Loucy (cell line): Measurements from ENCODE around the gene ICAM1.

Source experiments
- EZH2phosphoT487 ChIP-seq: fragments of 200-600 bp; IDR thresholded peaks from 2 replicates; pipeline ENCODE4 v1.6.1; 2018; ENCODE audit warnings: antibody characterized with exemption, mild to moderate bottlenecking, moderate library complexity, borderline replicate concordance
- TF ChIP-seq, protein P1 (sequence below): fragments of 200-600 bp; sonication (generic); conservative IDR thresholded peaks from 2 replicates; pipeline ENCODE4 v1.5.1; 2014; ENCODE audit warnings: mild to moderate bottlenecking, antibody characterized with exemption, low read length

DNA sequence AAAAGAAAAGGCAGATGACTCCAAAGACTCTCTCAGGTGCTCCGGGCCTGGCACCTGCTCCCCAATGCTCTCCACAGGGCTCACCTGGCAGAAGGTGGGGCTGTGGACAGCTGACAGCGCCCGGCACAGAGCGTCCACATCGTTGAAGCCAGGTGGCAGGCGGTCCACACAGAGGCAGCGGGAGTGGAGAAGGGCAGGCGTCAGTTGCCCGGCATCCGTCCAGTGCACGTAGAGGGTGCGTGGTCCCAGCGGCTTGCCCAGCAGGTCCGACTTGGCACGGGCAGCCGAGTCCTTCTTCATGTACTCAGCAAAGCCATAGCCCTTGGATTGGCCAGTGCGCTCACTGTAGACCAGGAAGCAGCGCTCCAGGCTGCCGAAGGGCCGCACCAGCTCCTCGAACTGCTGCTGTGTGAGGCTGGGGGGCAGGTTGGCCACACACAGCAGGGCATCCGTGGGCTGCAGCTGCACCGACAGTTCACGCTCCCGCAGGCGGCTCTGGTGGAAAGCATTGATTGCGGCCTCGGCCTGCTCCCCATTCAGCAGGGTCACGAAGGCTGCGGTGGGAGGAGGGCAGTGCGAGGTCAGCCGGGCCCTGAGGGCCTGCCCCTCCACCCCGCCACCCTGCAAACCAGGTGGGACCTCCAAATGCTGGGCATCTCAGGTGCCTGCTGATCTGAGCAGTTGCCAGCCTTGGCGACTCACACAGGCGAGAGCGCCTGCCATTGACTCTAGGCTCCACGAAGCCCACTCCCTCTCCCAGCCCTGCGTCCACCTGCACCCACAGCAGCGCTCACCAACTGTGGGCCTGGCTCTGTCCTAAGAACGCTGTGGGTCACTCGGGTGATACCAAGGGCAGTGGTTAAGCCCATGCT, 57.9 kb downstream of the ICAM1 start:
- TF ChIP-seq, protein P1, sequence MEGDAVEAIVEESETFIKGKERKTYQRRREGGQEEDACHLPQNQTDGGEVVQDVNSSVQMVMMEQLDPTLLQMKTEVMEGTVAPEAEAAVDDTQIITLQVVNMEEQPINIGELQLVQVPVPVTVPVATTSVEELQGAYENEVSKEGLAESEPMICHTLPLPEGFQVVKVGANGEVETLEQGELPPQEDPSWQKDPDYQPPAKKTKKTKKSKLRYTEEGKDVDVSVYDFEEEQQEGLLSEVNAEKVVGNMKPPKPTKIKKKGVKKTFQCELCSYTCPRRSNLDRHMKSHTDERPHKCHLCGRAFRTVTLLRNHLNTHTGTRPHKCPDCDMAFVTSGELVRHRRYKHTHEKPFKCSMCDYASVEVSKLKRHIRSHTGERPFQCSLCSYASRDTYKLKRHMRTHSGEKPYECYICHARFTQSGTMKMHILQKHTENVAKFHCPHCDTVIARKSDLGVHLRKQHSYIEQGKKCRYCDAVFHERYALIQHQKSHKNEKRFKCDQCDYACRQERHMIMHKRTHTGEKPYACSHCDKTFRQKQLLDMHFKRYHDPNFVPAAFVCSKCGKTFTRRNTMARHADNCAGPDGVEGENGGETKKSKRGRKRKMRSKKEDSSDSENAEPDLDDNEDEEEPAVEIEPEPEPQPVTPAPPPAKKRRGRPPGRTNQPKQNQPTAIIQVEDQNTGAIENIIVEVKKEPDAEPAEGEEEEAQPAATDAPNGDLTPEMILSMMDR: no peak
- TF ChIP-seq EZH2phosphoT487: no peak
